ENCODE measurements around the gene TPPP.

TPPP gene

GRCh38 chr5:668283-668995 is 24.7 kb downstream of the TPPP start:
- Histone ChIP-seq H3K27ac (ENCODE audit: low read length) (no peak overlapping the region), H3K4me3 (ENCODE audit: low read depth in 1 of 2, low read length in 2 of 2) (no peak overlapping the region), H3K36me3 (ENCODE audit: control insufficient read depth in 1 of 2, insufficient read depth in 2 of 2, low read length in 2 of 2) (peaks cover 14 to 24% of the 10 kb centered on the region in 2 donors), H3K27me3 (ENCODE audit: low read depth, low read length) (no peaks in the 10 kb centered on the region), H3K4me1 (ENCODE audit: control insufficient read depth in 1 of 2, insufficient read depth in 2 of 2, low read length in 2 of 2) (peaks cover 12 to 50% of the 10 kb centered on the region in 2 donors), H3K9me3 (ENCODE audit: control insufficient read depth in 1 of 2, low read length in 2 of 2) (no peaks in the 10 kb centered on the region)

DNA sequence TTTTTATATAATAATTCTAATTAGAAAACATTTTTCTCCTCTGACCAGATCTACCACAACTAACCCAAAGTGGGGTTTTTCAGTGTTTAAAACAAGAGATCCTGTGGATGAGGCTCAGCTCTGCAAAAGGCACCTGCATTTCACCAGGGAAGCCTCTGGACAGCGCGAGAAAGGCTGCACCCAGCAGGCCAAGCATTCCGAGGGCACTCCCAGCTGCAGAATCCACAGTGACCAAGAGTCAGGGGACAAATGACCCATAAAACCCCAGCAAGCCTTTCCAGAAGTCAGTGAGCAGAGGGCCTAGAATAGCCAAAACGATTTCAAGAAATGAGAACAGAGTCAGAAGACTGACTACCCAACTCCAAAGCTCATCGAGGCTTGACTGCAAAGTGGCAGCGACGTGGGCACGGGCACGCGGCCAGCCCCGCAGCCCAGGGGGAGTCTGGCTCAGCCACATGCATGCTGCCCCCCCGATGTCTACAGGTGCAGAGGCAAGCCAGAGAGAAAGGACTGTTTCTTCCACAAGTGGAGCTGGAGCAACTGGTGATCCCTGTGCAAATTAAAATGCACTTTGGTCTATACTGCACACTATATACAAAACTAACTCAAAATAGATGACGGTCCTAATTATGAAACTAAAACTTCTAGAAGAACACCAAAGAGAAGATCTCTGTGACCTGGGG is 26.2 kb downstream of the TPPP start:
- Histone ChIP-seq H3K4me3 (ENCODE audit: low read depth in 1 of 2, low read length in 2 of 2) (no peak overlapping the region), H3K9me3 (ENCODE audit: control insufficient read depth in 1 of 2, low read length in 2 of 2) (no peaks in the 10 kb centered on the region), H3K27me3 (ENCODE audit: low read depth, low read length) (no peaks in the 10 kb centered on the region), H3K27ac (ENCODE audit: low read length) (no peak overlapping the region), H3K4me1 (ENCODE audit: control insufficient read depth in 1 of 2, insufficient read depth in 2 of 2, low read length in 2 of 2) (peaks cover 3 to 35% of the 10 kb centered on the region in 2 donors), H3K36me3 (ENCODE audit: control insufficient read depth in 1 of 2, insufficient read depth in 2 of 2, low read length in 2 of 2) (peaks cover 14 to 39% of the 10 kb centered on the region in 2 donors)

DNA sequence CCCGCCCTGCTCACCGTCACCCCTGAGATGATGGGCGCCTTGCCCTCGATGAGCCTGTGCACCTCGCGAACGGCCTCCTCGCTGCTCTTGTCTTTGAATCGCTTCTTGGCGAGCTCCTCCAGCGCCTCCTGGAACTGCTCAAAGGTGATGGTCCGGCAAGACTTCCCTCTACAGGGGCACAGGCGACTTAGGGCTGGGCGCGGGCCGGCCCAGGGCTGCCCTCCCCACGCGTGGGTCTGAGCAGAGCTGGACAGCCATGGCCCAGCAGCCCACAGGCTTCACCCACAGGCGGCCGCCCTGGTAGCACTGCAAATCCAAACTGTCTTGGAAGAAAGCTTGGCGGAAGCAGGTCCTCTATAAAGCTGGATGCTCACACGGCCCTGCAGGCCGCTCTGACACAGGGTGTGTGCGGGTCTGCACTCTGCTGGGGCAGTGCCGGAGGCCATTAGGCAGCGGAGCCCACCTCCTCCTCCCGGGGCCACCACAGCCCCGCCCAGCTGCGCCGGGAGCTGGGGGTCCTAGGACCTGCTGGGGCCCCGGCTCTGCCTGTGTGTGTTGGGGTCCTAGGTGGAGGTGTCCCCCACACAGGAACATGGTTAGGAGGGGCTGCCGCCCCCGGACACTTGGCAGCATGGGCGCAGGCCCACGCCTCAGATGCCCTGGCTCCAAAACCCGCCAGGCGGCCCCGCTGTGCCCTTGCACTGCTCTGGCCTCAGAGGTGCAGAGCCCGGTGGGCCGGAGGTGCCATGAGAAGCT is 27.0 kb downstream of the TPPP start:
- Histone ChIP-seq H3K4me1 (ENCODE audit: control insufficient read depth in 1 of 2, insufficient read depth in 2 of 2, low read length in 2 of 2) (peaks cover 0 to 27% of the 10 kb centered on the region in 2 donors), H3K9me3 (ENCODE audit: control insufficient read depth in 1 of 2, low read length in 2 of 2) (no peaks in the 10 kb centered on the region), H3K36me3 (ENCODE audit: control insufficient read depth in 1 of 2, insufficient read depth in 2 of 2, low read length in 2 of 2) (peaks cover 14 to 47% of the 10 kb centered on the region in 2 donors), H3K27ac (ENCODE audit: low read length) (no peak overlapping the region), H3K27me3 (ENCODE audit: low read depth, low read length) (no peaks in the 10 kb centered on the region), H3K4me3 (ENCODE audit: low read depth in 1 of 2, low read length in 2 of 2) (no peak overlapping the region)

DNA sequence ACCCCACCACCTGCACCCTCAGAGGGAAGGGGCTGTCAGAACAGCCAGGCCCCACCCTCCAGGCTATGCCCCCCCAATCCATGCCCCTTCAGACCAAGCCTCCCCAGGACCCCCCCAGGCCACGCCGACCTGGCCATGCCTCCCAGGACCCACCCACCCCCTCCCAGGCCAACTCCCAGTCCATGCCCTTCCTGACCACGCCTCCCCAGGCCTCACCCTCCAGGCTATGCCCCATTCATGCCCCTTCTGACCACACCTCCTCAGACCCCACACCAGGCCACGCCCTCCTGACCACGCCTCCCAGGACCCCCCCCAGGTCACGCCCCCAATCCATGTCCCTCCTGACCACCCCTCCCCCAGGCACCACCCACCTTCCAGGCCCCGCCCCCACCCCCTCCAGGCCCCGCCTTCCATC is 27.6 kb downstream of the TPPP start:
- H3K4me1 ChIP-seq (ENCODE audit: control insufficient read depth in 1 of 2, insufficient read depth in 2 of 2, low read length in 2 of 2) = peaks cover 0 to 21% of the 10 kb centered on the region in 2 donors
- no peaks in the 10 kb centered on the region for H3K9me3 ChIP-seq (ENCODE audit: control insufficient read depth in 1 of 2, low read length in 2 of 2)
- H3K4me3 ChIP-seq (ENCODE audit: low read depth in 1 of 2, low read length in 2 of 2) = no peak overlapping the region
- peaks cover 14 to 48% of the 10 kb centered on the region in 2 donors for H3K36me3 ChIP-seq (ENCODE audit: control insufficient read depth in 1 of 2, insufficient read depth in 2 of 2, low read length in 2 of 2)
- no peak overlapping the region for H3K27ac ChIP-seq (ENCODE audit: low read length)
- no peaks in the 10 kb centered on the region for H3K27me3 ChIP-seq (ENCODE audit: low read depth, low read length)

DNA sequence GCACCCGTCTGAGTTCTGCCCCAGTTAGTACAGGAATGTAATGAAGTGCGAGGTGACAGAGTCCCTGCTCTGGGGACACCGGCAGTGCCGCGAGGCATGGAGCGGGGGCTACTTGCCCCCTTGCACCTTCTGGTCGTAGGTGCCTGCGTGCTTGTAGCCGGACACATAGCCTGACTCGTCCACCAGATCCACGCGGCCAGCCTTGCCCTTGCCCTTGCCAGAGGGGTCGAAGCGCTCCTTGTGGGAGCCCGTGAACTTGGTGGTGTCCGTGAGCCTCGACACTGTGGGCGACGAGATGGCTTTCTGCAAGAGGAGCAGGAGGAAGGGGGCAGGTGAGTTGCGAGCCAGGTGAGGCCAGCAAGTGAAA is 28.2 kb downstream of the TPPP start:
- Histone ChIP-seq H3K9me3 (ENCODE audit: control insufficient read depth in 1 of 2, low read length in 2 of 2) (no peaks in the 10 kb centered on the region), H3K36me3 (ENCODE audit: control insufficient read depth in 1 of 2, insufficient read depth in 2 of 2, low read length in 2 of 2) (peaks cover 14 to 48% of the 10 kb centered on the region in 2 donors), H3K27ac (ENCODE audit: low read length) (no peak overlapping the region), H3K27me3 (ENCODE audit: low read depth, low read length) (no peaks in the 10 kb centered on the region), H3K4me1 (ENCODE audit: control insufficient read depth in 1 of 2, insufficient read depth in 2 of 2, low read length in 2 of 2) (peaks cover 0 to 15% of the 10 kb centered on the region in 2 donors), H3K4me3 (ENCODE audit: low read depth in 1 of 2, low read length in 2 of 2) (no peak overlapping the region)

- H3K27ac ChIP-seq (ENCODE audit: low read length) = no peak overlapping the region
- no peak overlapping the region for H3K4me3 ChIP-seq (ENCODE audit: low read depth in 1 of 2, low read length in 2 of 2)
- H3K9me3 ChIP-seq (ENCODE audit: control insufficient read depth in 1 of 2, low read length in 2 of 2) = no peaks in the 10 kb centered on the region
- H3K36me3 ChIP-seq (ENCODE audit: control insufficient read depth in 1 of 2, insufficient read depth in 2 of 2, low read length in 2 of 2) = peaks cover 18 to 53% of the 10 kb centered on the region in 2 donors
- H3K27me3 ChIP-seq (ENCODE audit: low read depth, low read length) = no peaks in the 10 kb centered on the region
- H3K4me1 ChIP-seq (ENCODE audit: control insufficient read depth in 1 of 2, insufficient read depth in 2 of 2, low read length in 2 of 2) = peaks cover 0 to 10% of the 10 kb centered on the region in 2 donors
Observed at GRCh38 chr5:664343-664993, 28.7 kb downstream of the TPPP start.

- Histone ChIP-seq H3K4me3 (ENCODE audit: low read depth in 1 of 2, low read length in 2 of 2) (no peak overlapping the region), H3K27ac (ENCODE audit: low read length) (no peak overlapping the region), H3K9me3 (ENCODE audit: control insufficient read depth in 1 of 2, low read length in 2 of 2) (no peaks in the 10 kb centered on the region), H3K36me3 (ENCODE audit: control insufficient read depth in 1 of 2, insufficient read depth in 2 of 2, low read length in 2 of 2) (peaks cover 18 to 60% of the 10 kb centered on the region in 2 donors), H3K27me3 (ENCODE audit: low read depth, low read length) (no peaks in the 10 kb centered on the region), H3K4me1 (ENCODE audit: control insufficient read depth in 1 of 2, insufficient read depth in 2 of 2, low read length in 2 of 2) (peaks cover 0 to 2% of the 10 kb centered on the region in 2 donors)
Observed at GRCh38 chr5:663436-664342, 29.5 kb downstream of the TPPP start.

- no peak overlapping the region for H3K27ac ChIP-seq (ENCODE audit: low read length)
- H3K4me3 ChIP-seq (ENCODE audit: low read depth in 1 of 2, low read length in 2 of 2) = no peak overlapping the region
- no peaks in the 10 kb centered on the region for H3K27me3 ChIP-seq (ENCODE audit: low read depth, low read length)
- peaks cover 18 to 65% of the 10 kb centered on the region in 2 donors for H3K36me3 ChIP-seq (ENCODE audit: control insufficient read depth in 1 of 2, insufficient read depth in 2 of 2, low read length in 2 of 2)
- no peaks in the 10 kb centered on the region for H3K4me1 ChIP-seq (ENCODE audit: control insufficient read depth in 1 of 2, insufficient read depth in 2 of 2, low read length in 2 of 2)
- peaks cover 0 to 3% of the 10 kb centered on the region in 2 donors for H3K9me3 ChIP-seq (ENCODE audit: control insufficient read depth in 1 of 2, low read length in 2 of 2)
Observed at GRCh38 chr5:662751-663435, 30.3 kb downstream of the TPPP start.

GRCh38 chr5:661891-662750 is 31.0 kb downstream of the TPPP start:
- H3K27me3 ChIP-seq (ENCODE audit: low read depth, low read length) = no peaks in the 10 kb centered on the region
- H3K9me3 ChIP-seq (ENCODE audit: control insufficient read depth in 1 of 2, low read length in 2 of 2) = peaks cover 0 to 6% of the 10 kb centered on the region in 2 donors
- no peak overlapping the region for H3K4me3 ChIP-seq (ENCODE audit: low read depth in 1 of 2, low read length in 2 of 2)
- peaks cover 13 to 71% of the 10 kb centered on the region in 2 donors for H3K36me3 ChIP-seq (ENCODE audit: control insufficient read depth in 1 of 2, insufficient read depth in 2 of 2, low read length in 2 of 2)
- no peak overlapping the region for H3K27ac ChIP-seq (ENCODE audit: low read length)
- no peaks in the 10 kb centered on the region for H3K4me1 ChIP-seq (ENCODE audit: control insufficient read depth in 1 of 2, insufficient read depth in 2 of 2, low read length in 2 of 2)

All from muscle layer of duodenum (tissue), 2 donors.